Activated CD8-positive, alpha-beta T cell treated with anti-CD3 and anti-CD28 coated beads for 36 hours (primary cell): Measurements from ENCODE around the gene SYT14. TPM values are rescaled to one million over a fixed set of nuclear protein-coding genes. Genes with fewer than 3 reads are reported as not detected.
"Not testable (repeated sequence)": the region's sequence is repeated elsewhere in the genome, so short reads cannot be mapped to it uniquely, and the experiment has no call there.

ENCODE experiments used
- ATAC-seq: fragments of 200-7000 bp; cut with Tn5 transposase; one replicate; pipeline ENCODE4 v1.10.0; 2021; ENCODE audit warnings: mild to moderate bottlenecking, moderate library complexity
- CTCF ChIA-PET: fragments of 350-600 bp; sonication (Branson Sonifier 250); formaldehyde crosslinking; loops from one replicate; lab custom pipeline; 2021; ENCODE audit warnings: antibody characterized with exemption; lab: Charles Lee
- POLR2A ChIA-PET: fragments of 350-600 bp; sonication (Branson Sonifier 250); formaldehyde crosslinking; loops from one replicate; lab custom pipeline; 2021; ENCODE audit warnings: antibody characterized with exemption; lab: Charles Lee
- DNase-seq: peaks from one replicate; pipeline ENCODE4 v3.0.0-alpha.2; 2020
- H3K27ac Mint-ChIP-seq: one replicate; pipeline ENCODE4 v1.8.0; 2021; ENCODE audit warnings: mild to moderate bottlenecking, mixed read lengths
- H3K27me3 Mint-ChIP-seq: one replicate; pipeline ENCODE4 v1.8.0; 2021; ENCODE audit warnings: mixed read lengths
- H3K36me3 Mint-ChIP-seq: one replicate; pipeline ENCODE4 v1.8.0; 2021; ENCODE audit warnings: low read depth, mixed read lengths
- H3K4me1 Mint-ChIP-seq: one replicate; pipeline ENCODE4 v1.8.0; 2021; ENCODE audit warnings: low read depth, mixed read lengths
- H3K4me3 Mint-ChIP-seq: one replicate; pipeline ENCODE4 v1.8.0; 2021; ENCODE audit warnings: mild to moderate bottlenecking, moderate library complexity, mixed read lengths
- H3K9me3 Mint-ChIP-seq: one replicate; pipeline ENCODE4 v1.8.0; 2021; ENCODE audit warnings: mixed read lengths
- CTCF ChIP-seq: fragments of 200-600 bp; IDR thresholded peaks from one replicate; pipeline ENCODE4 v1.8.0; 2022; ENCODE audit warnings: antibody characterized with exemption, mild to moderate bottlenecking
- intact Hi-C: fragments of 100-400 bp; cut with micrococcal nuclease; formaldehyde crosslinking; loops from one replicate; pipeline ENCODE4 v1.10.0; 2022
- total RNA-seq, 2 experiments: library from RNA; stranded (reverse); gene quantifications; one replicate each; pipeline ENCODE4 v1.2.3, GENCODE V29; 2021

The SYT14 gene
- total RNA-seq, 2 experiments from 2014 or later: not detected

- POLR2A ChIA-PET: interaction anchor here (0.6 kb wide), 1 partner anchor 134 kb away, joined by 3 read pairs; no protein-coding TSS in a partner anchor
- TF ChIP-seq CTCF: no peak
- Mint-ChIP-seq H3K4me1 (no peaks in the 10 kb centered on the region), H3K27ac (no peak overlapping the region), H3K27me3 (peaks cover 4% of the 10 kb centered on the region), H3K9me3 (no peaks in the 10 kb centered on the region), H3K36me3 (no peaks in the 10 kb centered on the region), H3K4me3 (no peak overlapping the region)
- ATAC-seq (no peak), DNase-seq (no peak)
- CTCF ChIA-PET: no interaction called here
- intact Hi-C loops: no loop called here
These were observed 257.7 kb downstream of the SYT14 start for GRCh38 chr1:210195635-210196160.

- H3K27me3 Mint-ChIP-seq, H3K4me1 Mint-ChIP-seq, H3K9me3 Mint-ChIP-seq, ATAC-seq, intact Hi-C loops, DNase-seq, H3K36me3 Mint-ChIP-seq, CTCF ChIA-PET, H3K4me3 Mint-ChIP-seq, H3K27ac Mint-ChIP-seq: not testable (repeated sequence)
- POLR2A ChIA-PET: interaction anchor here (0.6 kb wide), 1 partner anchor 135 kb away, joined by 3 read pairs; no protein-coding TSS in a partner anchor
These were observed 258.2 kb downstream of the SYT14 start for GRCh38 chr1:210196266-210196665.

DNA sequence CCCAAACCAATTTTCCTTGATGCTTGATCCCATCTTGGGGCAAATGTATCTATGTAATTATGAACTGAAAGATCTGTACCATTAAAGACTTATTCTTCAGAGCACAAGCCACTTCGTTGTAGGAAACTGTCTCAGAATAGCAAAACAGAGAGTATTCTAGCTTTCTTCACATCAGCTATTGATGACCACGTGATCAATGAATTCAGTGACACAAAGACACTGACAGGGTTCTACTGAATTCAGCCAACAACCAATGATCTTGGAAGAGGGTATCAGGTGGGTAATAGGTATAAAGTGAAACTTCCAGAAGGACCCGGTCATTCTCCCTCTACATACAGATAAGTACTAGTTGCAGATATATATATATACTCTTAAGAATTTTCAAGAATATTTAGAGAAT is 260.8 kb downstream of the SYT14 start:
- no peak overlapping the region for H3K4me3 Mint-ChIP-seq
- H3K4me1 Mint-ChIP-seq: no peaks in the 10 kb centered on the region
- TF ChIP-seq CTCF: no peak
- no peak for ATAC-seq
- peaks cover 6% of the 10 kb centered on the region for H3K27me3 Mint-ChIP-seq
- ChIA-PET CTCF (no interaction called here), POLR2A (no interaction called here)
- H3K9me3 Mint-ChIP-seq: no peaks in the 10 kb centered on the region
- no peaks in the 10 kb centered on the region for H3K36me3 Mint-ChIP-seq
- intact Hi-C loops: no loop called here
- no peak for DNase-seq
- H3K27ac Mint-ChIP-seq: no peak overlapping the region

GRCh38 chr1:210200124-210200736 is 262.2 kb downstream of the SYT14 start:
- no peak for ATAC-seq
- ChIA-PET CTCF (interaction anchor here (1.0 kb wide), 1 partner anchor 111 kb away, joined by 6 read pairs; no protein-coding TSS in a partner anchor), POLR2A (no interaction called here)
- Mint-ChIP-seq H3K27ac (no peak overlapping the region), H3K9me3 (no peaks in the 10 kb centered on the region), H3K36me3 (no peaks in the 10 kb centered on the region), H3K27me3 (peaks cover 7% of the 10 kb centered on the region), H3K4me1 (no peaks in the 10 kb centered on the region), H3K4me3 (no peak overlapping the region)
- no peak for DNase-seq
- intact Hi-C loops: no loop called here
- no peak for TF ChIP-seq CTCF

DNA sequence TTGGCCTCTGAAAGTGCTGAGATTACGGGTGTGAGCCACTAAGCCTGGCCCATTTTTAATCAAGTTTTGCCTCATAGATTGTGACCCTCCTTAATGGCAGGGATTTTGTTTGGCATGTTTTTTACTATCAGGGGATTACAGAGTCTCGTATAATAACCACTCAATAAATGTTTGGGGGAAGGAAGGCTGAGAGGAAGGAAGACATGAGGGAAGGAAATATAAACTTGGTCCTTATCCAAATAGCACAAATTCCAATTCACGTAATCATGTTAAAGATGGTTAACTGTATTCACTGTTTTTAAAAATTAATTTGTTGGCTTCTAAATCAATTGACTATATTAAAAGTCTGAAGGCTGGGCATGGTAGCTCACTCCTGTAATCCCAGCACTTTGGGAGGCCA is 263.7 kb downstream of the SYT14 start:
- H3K36me3 Mint-ChIP-seq: no peaks in the 10 kb centered on the region
- DNase-seq (no peak), ATAC-seq (no peak)
- POLR2A ChIA-PET: no interaction called here
- no peak overlapping the region for H3K27ac Mint-ChIP-seq
- CTCF ChIA-PET: no interaction called here
- peaks cover 10% of the 10 kb centered on the region for H3K27me3 Mint-ChIP-seq
- intact Hi-C loops: no loop called here
- TF ChIP-seq CTCF: no peak
- H3K4me3 Mint-ChIP-seq: no peak overlapping the region
- no peaks in the 10 kb centered on the region for H3K9me3 Mint-ChIP-seq
- H3K4me1 Mint-ChIP-seq: no peaks in the 10 kb centered on the region
